ENCODE measurements around the gene FMO1. TPM values are rescaled to one million over a fixed set of nuclear protein-coding genes. Genes with fewer than 3 reads are reported as not detected.

Gene FMO1
- total RNA-seq, 4 donors from 2014 or later = 0.94 to 9.5 (median 1.9) TPM

DNA sequence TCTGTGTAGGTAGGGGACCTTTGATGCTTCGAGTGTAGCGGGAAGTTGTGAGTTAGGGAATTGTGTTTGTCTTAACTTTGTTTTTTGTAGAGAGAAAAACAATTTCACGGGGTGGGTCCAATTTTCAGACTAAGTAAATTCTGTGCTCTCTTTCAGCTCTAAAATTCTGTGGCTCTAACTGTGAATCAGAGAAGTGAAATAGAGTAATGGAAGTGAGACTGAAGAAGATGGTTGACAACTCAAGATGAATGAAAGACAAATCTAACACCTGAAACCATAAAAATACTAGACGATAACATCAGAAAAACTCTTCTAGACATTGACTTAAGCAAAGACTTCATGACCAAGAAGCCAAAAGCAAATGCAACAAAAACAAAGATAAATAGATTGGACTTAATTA is 4.4 kb upstream of the FMO1 start:
- ATAC-seq (ENCODE audit: low FRiP score) (no peak), DNase-seq (ENCODE audit: low spot score) (no peak)
- TF ChIP-seq, protein P1, sequence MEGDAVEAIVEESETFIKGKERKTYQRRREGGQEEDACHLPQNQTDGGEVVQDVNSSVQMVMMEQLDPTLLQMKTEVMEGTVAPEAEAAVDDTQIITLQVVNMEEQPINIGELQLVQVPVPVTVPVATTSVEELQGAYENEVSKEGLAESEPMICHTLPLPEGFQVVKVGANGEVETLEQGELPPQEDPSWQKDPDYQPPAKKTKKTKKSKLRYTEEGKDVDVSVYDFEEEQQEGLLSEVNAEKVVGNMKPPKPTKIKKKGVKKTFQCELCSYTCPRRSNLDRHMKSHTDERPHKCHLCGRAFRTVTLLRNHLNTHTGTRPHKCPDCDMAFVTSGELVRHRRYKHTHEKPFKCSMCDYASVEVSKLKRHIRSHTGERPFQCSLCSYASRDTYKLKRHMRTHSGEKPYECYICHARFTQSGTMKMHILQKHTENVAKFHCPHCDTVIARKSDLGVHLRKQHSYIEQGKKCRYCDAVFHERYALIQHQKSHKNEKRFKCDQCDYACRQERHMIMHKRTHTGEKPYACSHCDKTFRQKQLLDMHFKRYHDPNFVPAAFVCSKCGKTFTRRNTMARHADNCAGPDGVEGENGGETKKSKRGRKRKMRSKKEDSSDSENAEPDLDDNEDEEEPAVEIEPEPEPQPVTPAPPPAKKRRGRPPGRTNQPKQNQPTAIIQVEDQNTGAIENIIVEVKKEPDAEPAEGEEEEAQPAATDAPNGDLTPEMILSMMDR (IDR thresholded peaks at IDR 0.05) = no peak

DNA sequence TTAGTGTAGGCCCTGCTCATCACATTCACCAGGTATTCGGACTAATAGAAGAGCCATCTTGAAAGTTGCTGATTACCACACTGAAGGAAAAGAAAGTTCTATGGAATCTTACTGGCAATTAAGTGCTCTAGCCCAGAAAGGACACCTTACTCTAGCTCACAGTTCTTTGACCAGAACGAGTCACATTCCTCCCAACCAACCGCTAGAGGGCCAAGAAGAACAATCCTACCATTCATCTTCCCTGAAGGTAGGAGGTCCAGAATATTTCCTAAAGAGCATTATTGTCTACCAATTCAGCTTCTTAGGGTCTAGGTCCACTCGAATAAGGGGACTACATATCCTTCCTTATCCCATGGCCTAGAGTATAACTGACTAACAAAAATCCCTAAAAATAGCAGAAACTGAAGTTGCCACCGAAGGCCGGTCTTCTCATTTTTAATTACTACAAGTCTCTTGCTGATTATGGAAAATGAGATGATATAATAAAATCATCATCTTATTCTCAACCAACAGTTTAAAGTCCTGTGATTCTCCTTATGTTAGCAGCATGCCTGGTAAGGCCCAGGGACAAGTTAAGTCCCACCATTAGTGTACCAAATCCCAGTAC is 2.7 kb upstream of the FMO1 start:
- ATAC-seq (ENCODE audit: low FRiP score) (no peak), DNase-seq (ENCODE audit: low spot score) (no peak)
- TF ChIP-seq, protein P1 (IDR thresholded peaks at IDR 0.05) = no peak

DNA sequence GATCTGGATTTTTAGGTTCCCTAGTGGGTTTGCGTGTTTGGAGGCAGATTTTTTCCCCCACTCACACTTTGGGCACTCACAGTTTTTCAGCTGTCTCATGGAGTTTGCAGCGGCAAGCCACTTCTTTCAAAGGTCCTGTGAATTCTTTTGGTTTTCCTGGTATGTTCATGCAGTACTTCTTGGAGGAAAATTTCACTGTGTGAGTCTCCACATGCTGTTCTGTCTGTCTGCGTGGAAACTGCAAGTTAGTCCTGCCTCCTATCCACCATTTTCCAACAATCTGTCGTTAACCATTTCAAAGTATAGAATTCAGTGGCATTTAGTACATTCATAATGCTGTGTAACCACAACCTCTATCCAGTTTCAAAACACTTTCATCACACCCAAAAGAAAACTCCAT is 793 bp upstream of the FMO1 start:
- ATAC-seq (ENCODE audit: low FRiP score) (no peak), DNase-seq (ENCODE audit: low spot score) (no peak)
- TF ChIP-seq, protein P1 (IDR thresholded peaks at IDR 0.05) = no peak

DNA sequence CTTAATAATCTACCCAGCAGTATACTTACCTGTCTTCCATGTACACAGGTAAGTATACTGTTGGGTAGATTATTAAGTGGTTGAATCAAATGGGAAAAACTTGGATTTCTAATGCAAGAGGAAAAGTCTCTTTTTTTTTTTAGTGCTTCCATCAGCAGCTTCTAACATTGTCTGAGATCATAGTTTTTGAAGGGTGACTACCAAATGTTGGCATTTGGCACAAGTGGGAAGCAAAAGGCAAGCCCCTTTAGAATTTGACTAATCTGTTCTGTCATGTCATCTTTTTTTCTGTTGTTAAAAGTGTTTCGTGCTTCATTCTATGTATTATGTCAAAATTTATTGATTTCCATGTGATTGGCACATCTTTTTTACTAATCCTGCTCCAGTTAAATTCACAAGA is 547 bp downstream of the FMO1 start:
- TF ChIP-seq, protein P1 (IDR thresholded peaks at IDR 0.05) = no peak
- DNase-seq (ENCODE audit: low spot score) (no peak), ATAC-seq (ENCODE audit: low FRiP score) (no peak)

DNA sequence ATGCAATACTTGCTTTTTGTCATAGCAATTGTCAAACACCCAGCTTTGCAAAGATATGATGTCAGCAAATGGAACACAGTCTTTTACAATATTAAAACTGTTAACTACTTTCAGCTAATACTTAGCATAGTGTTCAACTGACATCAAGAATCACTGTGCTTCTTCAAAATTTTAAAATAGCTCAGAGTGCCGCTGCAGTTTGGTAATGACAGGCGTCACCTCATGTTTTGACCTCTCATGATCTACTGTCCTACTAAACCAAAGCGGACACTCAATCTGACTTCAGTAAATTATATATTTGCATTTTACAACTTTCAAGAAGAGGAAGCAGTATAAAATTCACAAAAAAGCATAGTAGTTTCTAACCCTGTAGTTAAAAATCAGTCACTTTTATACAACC is 2.0 kb downstream of the FMO1 start:
- ATAC-seq (ENCODE audit: low FRiP score) (no peak), DNase-seq (ENCODE audit: low spot score) (no peak)
- TF ChIP-seq, protein P1 (IDR thresholded peaks at IDR 0.05) = no peak

DNA sequence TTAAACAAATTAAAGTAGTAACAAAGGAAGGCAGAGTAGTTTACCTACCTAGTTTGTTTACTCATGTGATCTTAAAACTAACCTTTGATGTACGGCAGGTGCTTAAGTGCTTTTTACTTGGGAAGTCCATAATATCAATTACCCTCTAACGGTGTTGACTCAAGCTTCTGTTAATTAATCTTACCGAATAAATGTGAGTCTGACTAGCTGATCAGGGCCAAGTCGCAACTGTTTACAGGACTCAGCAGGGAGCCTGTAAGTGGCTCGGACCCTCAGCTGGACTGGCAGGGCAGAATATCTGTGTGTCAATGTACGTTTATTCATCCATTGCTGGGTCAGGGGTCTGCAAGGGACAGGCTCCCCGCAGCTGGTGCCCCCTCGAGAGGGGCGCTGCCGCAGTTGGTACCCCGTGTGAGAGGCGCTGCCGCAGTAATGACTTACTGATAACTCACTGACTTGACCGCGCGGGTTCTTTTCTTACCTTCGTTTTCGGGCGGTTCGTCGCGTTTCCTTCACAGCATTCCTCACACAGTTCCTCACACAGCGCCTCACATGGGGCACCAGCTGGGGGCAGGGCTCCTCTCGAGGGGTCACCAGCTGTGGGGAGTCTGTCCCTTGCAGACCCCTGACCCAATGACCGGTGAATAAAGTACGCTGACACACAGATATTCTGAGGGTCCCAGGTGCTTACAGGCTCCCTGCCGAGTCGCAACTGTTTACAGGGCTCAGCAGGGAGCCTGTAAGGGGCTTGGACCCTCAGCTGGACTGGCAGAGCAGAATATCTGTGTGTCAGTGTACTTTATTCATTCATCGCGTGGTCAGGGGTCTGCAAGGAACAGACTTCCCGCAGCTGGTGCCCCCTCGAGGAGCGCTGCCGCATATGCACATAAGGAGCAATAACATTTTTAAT is 3.0 kb downstream of the FMO1 start:
- TF ChIP-seq, protein P1 (IDR thresholded peaks at IDR 0.05) = no peak
- no peak for DNase-seq (ENCODE audit: low spot score)
- peak; percentile 79 for ATAC-seq (ENCODE audit: low FRiP score)

DNA sequence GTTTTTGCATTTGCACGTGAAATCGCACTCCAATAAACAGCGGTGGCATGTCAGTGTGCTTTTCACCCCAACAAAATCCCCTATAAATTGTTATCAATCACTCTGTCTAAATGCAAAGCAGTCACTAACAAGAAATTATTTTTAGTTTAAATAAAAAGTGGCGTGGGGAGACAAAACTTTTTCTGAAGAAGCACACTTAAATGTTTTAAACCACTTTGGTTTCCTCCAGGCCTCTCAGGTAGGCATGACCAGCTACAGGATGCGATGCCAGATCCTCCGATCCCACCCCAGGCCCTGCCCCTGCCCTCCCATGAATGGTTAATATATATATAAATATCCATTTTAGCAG is 3.6 kb downstream of the FMO1 start:
- TF ChIP-seq, protein P1 (IDR thresholded peaks at IDR 0.05) = no peak
- ATAC-seq (ENCODE audit: low FRiP score) (no peak), DNase-seq (ENCODE audit: low spot score) (no peak)
